Jurkat, Clone E6-1 (cell line): ENCODE data around the gene NDUFAF8.
"Not testable (repeated sequence)": the region's sequence is repeated elsewhere in the genome, so short reads cannot be mapped to it uniquely, and the experiment has no call there.

Experiments used
- DNase-seq: peaks from one replicate; pipeline ENCODE4 v3.0.0-alpha.2; 2011; ENCODE audit warnings: low read depth, low spot score
- H3K4me3 ChIP-seq: 2 replicates; pipeline ENCODE4 v1.5.1; 2011; ENCODE audit warnings: mild to moderate bottlenecking, low read length, control low read depth, moderate library complexity

The NDUFAF8 gene

GRCh38 chr17:81221842-81222619, 17.1 kb upstream of the NDUFAF8 start:
- H3K4me3 ChIP-seq: peak overlapping the region; percentile 71
- DNase-seq: no peak

DNA sequence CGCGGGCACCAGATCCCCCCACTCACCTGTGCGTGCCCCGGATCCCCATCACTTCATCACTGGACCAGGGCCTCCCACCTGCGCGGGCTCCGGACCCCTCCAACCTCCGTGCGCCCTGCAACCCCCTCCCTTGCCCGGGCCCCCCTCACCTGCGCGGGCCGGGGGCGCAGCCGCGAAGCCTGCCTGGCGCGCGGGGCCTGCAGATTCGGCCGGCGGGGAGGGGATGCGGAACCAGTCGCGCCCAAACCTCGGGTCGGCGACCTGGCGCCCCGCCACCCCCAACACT, 16.6 kb upstream of the NDUFAF8 start:
- DNase-seq: no peak
- H3K4me3 ChIP-seq: peak overlapping the region; percentile 71

DNA sequence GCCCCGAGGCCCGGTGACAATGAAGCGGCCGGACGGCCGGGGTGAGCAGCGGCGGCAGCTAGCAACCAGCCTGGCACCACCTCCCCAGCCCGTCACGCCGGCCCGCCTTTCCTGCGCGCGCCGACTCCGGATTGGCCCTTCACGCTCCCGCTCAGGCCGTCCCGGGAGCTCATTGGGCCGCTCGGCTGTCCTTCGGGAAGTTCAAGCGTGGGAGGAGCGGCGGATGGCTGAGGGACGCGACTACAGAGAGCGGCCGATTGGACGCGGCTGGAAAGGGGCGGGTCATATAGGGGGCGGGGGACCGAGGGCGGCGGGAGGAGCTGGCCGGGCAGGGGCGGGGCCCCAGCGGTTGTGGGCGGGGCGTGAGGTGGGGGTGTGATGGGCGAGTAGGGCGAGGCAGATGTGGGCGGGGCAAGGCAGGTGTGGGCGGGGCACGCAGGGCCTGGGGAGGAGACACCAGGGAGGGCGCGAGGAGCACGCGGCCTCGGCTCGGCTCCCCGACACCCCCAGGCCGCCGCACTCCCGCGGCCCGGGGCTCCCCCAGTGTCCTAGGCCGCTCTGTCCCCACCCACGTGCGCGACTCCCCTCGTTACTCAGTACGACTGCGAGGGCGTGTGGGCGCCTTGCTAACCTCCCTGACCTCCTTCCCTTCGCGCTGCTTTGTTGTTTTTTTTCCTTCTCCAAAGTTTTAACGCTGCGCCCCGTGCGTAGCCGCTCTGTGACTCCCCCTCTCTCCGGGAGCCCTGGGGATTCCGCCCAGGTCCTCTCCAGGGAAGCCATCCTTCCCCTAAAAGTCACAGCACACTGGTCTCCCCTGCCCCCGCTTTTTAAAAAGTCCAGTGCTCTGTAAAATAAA, 16.0 kb upstream of the NDUFAF8 start, which contains the start of gene CEP131:
Gene CEP131 (minus strand): TSS at position 60 of the 856 bp plus-strand sequence. CDS start 2,909 bp downstream, outside the sequence.
- H3K4me3 ChIP-seq: peak within 1 kb of the TSS; percentile 71
- DNase-seq: peak; percentile 95

GRCh38 chr17:81223762-81224130, 15.4 kb upstream of the NDUFAF8 start:
- no peak overlapping the region for H3K4me3 ChIP-seq
- no peak for DNase-seq

DNA sequence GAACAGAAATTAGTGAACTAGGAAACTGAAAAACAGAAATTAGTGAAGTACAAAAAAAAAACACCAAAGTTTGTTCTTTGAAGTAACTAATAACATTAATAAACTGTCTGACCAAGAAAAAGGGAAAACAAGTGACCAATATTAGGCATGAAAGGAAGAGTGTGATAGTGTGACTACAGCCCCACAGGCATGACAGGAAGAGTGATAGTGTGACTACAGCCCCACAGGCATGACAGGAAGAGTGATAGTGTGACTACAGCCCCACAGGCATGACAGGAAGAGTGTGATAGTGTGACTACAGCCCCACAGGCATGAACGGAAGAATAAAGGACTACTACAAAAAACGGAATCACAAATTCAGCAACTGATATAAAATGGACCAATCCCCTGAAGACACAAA, 11.5 kb upstream of the NDUFAF8 start:
- H3K4me3 ChIP-seq, DNase-seq: not testable (repeated sequence)

GRCh38 chr17:81228420-81228819, 10.7 kb upstream of the NDUFAF8 start:
- no peak overlapping the region for H3K4me3 ChIP-seq
- no peak for DNase-seq

GRCh38 chr17:81228834-81229665, 10.1 kb upstream of the NDUFAF8 start:
- H3K4me3 ChIP-seq: no peak overlapping the region

GRCh38 chr17:81229666-81229920, 9.5 kb upstream of the NDUFAF8 start:
- H3K4me3 ChIP-seq: no peak overlapping the region
- no peak for DNase-seq

More at GRCh38 chr17:81228834-81229665, 10.1 kb upstream of the NDUFAF8 start:
- no peak for DNase-seq

GRCh38 chr17:81230043-81230820, 8.9 kb upstream of the NDUFAF8 start:
- no peak for DNase-seq
- H3K4me3 ChIP-seq: no peak overlapping the region

DNA sequence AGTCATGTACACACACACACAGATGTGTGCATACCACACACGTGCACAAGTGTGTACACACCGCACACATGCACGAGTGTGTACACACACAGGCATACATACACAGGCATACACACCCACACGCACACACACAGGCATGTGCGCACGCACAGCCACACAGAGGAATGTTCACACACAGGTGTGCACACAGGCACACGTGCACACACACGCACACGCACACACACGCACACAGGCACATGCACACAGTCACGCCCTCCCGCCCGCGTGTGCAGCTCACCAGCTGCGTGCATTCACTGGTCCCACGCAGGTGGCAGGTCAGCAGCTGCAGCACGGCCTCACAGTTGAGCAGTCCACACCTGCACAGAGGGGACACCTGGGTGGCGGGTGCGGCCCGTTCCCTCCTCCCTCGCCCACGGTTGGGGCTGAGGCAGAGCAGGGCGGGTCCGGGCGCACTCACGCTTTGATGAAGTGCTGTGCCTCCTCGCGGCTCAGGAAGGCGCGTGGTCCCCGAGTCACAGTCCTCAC, 7.9 kb upstream of the NDUFAF8 start:
- no peak overlapping the region for H3K4me3 ChIP-seq
- DNase-seq: no peak

GRCh38 chr17:81231766-81232581, 7.1 kb upstream of the NDUFAF8 start:
- H3K4me3 ChIP-seq: no peak overlapping the region
- DNase-seq: no peak

- no peak overlapping the region for H3K4me3 ChIP-seq
Measured at GRCh38 chr17:81232616-81233241, 6.4 kb upstream of the NDUFAF8 start.

GRCh38 chr17:81233316-81233715, 5.8 kb upstream of the NDUFAF8 start:
- no peak overlapping the region for H3K4me3 ChIP-seq
- no peak for DNase-seq

More at GRCh38 chr17:81232616-81233241, 6.4 kb upstream of the NDUFAF8 start:
- DNase-seq: no peak

- DNase-seq: no peak
- H3K4me3 ChIP-seq: no peak overlapping the region
Measured at GRCh38 chr17:81233811-81234505, 5.2 kb upstream of the NDUFAF8 start.

DNA sequence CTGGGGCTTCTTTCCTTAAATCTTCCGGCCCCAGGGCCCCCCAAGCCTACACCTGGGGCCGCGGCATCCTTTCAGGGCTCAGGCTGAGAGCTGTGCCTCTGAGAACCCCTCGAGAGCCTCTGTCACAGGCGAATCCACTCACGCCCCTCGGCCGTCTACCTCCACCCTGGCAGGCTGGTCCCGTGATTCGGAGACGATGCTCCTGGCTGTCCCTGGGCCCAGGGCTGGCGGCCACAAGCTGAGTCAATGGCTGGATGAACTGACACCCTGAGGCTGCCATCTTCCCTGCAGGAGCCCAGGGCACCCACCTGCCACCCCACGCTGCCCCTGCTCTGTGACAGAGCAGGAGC, 4.6 kb upstream of the NDUFAF8 start:
- H3K4me3 ChIP-seq: no peak overlapping the region
- DNase-seq: no peak

DNA sequence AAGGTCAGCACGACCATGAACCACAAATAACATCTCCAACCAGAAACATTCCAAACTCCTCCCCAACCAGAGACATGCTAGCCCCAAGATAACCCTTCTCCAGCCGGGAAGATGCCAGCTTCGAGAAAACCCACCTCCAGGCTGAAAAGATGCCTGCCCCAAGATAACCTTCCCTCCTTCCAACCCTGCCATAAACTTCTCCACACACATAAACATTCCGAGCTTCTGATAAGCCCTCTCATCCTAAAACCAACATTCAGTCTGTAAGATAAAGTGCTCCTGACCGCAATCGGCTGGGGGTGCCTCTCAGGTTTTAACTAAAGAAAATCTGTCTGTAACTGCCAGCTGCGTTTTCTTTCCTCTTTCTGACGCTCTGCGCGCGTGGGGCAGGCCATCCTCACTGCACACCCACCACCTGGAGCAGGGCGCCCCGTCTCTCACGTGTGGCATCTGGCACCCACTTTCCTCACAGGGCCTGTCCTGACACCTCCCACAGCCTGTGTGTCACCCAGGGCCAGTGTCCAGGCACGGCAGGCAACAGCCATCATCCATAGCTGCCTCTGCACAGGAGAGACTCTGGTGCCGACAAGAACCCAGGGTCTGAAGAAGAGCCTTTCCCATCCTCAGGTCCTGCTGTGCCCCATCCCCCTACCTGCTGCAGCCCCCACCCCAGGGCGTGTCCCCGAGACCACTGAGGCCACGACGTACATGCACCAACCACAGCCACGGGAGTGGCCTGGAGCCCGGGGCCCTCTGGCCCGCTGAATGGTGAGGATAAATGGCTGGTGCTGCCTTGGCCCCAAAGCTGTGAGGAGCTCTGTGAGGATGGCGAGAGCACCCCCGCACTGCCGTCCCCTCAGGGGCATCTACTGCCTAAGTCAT, 3.9 kb upstream of the NDUFAF8 start:
- H3K4me3 ChIP-seq: no peak overlapping the region
- DNase-seq: no peak
